OCI-LY7 (cell line): ENCODE results near the gene JAG2. TPM values are rescaled to one million over a fixed set of nuclear protein-coding genes. Genes with fewer than 3 reads are reported as not detected.

Experiments
- BruUV-seq: library from RNA; stranded (reverse); fragments of 400-500 nt; replicated peaks from 2 replicates; lab custom pipeline; 2021; lab: Mats Ljungman, UMichigan
- CTCF ChIA-PET: fragments of 300-600 bp; sonication (Branson Sonifier 250); formaldehyde crosslinking; loops from one replicate; lab custom pipeline; 2022; ENCODE audit warnings: antibody characterized with exemption; ENCODE audit not compliant: unreplicated experiment; lab: Charles Lee
- POLR2A ChIA-PET: fragments of 300-600 bp; sonication (Branson Sonifier 250); formaldehyde crosslinking; loops from one replicate; lab custom pipeline; 2022; ENCODE audit warnings: antibody characterized with exemption; lab: Charles Lee
- DNase-seq: peaks from one replicate; pipeline ENCODE4 v3.0.0-alpha.2; 2015; ENCODE audit warnings: low spot score
- H2AFZ ChIP-seq: fragments of 200-600 bp; sonication (generic), shearing (Covaris generic); 2 replicates; pipeline ENCODE4 v1.6.1; 2014; ENCODE audit warnings: mild to moderate bottlenecking, antibody characterized with exemption, low read length, moderate library complexity
- H3K27ac ChIP-seq: fragments of 200-600 bp; sonication (generic); 2 replicates; pipeline ENCODE4 v1.5.1; 2014; ENCODE audit warnings: mixed run types, low read depth, mild to moderate bottlenecking, moderate library complexity, low read length, inconsistent platforms; ENCODE audit not compliant: poor library complexity, severe bottlenecking
- H3K36me3 ChIP-seq: fragments of 200-600 bp; sonication (generic); 2 replicates; pipeline ENCODE4 v1.6.1; 2014; ENCODE audit warnings: mild to moderate bottlenecking, antibody characterized with exemption, low read length, moderate library complexity, mixed read lengths; ENCODE audit not compliant: insufficient read depth
- H3K4me1 ChIP-seq: fragments of 200-600 bp; sonication (generic); 2 replicates; pipeline ENCODE4 v1.5.1; 2014; ENCODE audit warnings: mild to moderate bottlenecking, low read length; ENCODE audit not compliant: insufficient read depth, poor library complexity, severe bottlenecking
- H3K4me2 ChIP-seq: fragments of 200-600 bp; sonication (generic); 2 replicates; pipeline ENCODE4 v1.6.1; 2014; ENCODE audit warnings: mild to moderate bottlenecking, low read length
- H3K4me3 ChIP-seq: fragments of 200-600 bp; sonication (generic); 2 replicates; pipeline ENCODE4 v1.5.1; 2014; ENCODE audit warnings: mild to moderate bottlenecking, low read depth, low read length; ENCODE audit not compliant: poor library complexity, severe bottlenecking
- H3K79me2 ChIP-seq: fragments of 200-600 bp; sonication (generic); 2 replicates; pipeline ENCODE4 v1.6.1; 2016; ENCODE audit warnings: low read depth, mild to moderate bottlenecking, low read length, moderate library complexity, mixed read lengths; ENCODE audit not compliant: insufficient read depth
- H3K9me2 ChIP-seq: fragments of 200-600 bp; sonication (generic); 2 replicates; pipeline ENCODE4 v1.6.1; 2016; ENCODE audit warnings: mild to moderate bottlenecking, low read length, mixed read lengths; ENCODE audit not compliant: insufficient read depth
- H3K9me3 ChIP-seq: fragments of 200-600 bp; sonication (generic); 2 replicates; pipeline ENCODE4 v1.6.1; 2014; ENCODE audit warnings: mild to moderate bottlenecking, mixed run types, low read length, mixed read lengths
- H4K20me1 ChIP-seq: fragments of 200-600 bp; sonication (generic); 2 replicates; pipeline ENCODE4 v1.6.1; 2014; ENCODE audit warnings: mild to moderate bottlenecking, antibody characterized with exemption, low read length, moderate library complexity, mixed read lengths; ENCODE audit not compliant: insufficient read depth
- CTCF ChIP-seq: fragments of 200-600 bp; sonication (generic); conservative IDR thresholded peaks from 2 replicates; pipeline ENCODE4 v1.5.1; 2014; ENCODE audit warnings: mild to moderate bottlenecking, antibody characterized with exemption, low read length, moderate library complexity, mixed read lengths
- EZH2phosphoT487 ChIP-seq: fragments of 200-600 bp; sonication (generic); IDR thresholded peaks from 2 replicates; pipeline ENCODE4 v1.6.1; 2018; ENCODE audit warnings: low read depth, borderline replicate concordance, mild to moderate bottlenecking, mixed run types, antibody characterized with exemption, low read length, moderate library complexity, mixed read lengths
- intact Hi-C: fragments of 100-400 bp; cut with micrococcal nuclease; formaldehyde crosslinking; loops from one replicate; pipeline ENCODE4 v1.10.0; 2022; ENCODE audit not compliant: unreplicated experiment
- total RNA-seq, 2 experiments: library from RNA; depleted of rRNA in 1 of 2; stranded (reverse); fragments of >200 nt in 1 of 2; shearing (Covaris generic) in 1 of 2; gene quantifications; 2 replicates each; pipeline ENCODE4 v1.2.3, GENCODE V29; 2014 to 2022

The JAG2 gene
- total RNA-seq, 2 experiments from 2014 or later = 5.0 to 6.0 TPM

GRCh38 chr14:105099778-105100177 is 68.8 kb downstream of the JAG2 start:
- Histone ChIP-seq H3K36me3 (no peaks in the 10 kb centered on the region), H3K4me2 (no peak overlapping the region), H3K9me3 (0 out of 2 replicates have a peak, but pooled peaks cover 8% of the 10 kb centered on the region), H4K20me1 (no peaks in the 10 kb centered on the region), H3K79me2 (no peaks in the 10 kb centered on the region), H3K4me1 (no peaks in the 10 kb centered on the region), H3K4me3 (no peak overlapping the region), H3K9me2 (no peaks in the 10 kb centered on the region), H2AFZ (no peak overlapping the region), H3K27ac (no peak overlapping the region)
- intact Hi-C loops = no loop called here
- BruUV-seq = no TSS peak
- CTCF ChIA-PET = no interaction called here
- POLR2A ChIA-PET = no interaction called here
- DNase-seq = no peak
- no peak for TF ChIP-seq EZH2phosphoT487
- no peak for TF ChIP-seq CTCF

DNA sequence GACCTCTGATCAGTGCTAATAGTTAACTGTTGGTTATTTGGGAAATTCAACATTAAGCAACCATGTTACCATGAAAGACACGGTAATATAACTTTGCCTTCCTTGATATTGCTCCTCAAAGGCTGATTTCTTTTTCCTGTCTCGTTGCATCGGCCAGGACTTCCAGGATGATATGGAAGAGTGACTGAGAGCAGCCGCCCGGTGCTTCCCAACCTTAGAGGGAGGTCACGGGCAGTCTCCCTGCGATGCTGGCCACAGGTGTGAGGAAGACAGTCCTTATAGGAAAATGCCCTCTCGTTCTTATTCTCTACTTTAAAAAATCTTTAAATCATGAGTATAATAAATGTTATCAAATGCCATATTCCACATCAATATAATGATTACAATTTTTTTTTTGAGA is 70.3 kb downstream of the JAG2 start:
- ChIA-PET CTCF (no interaction called here), POLR2A (interaction anchor here (0.6 to 1.1 kb wide), 2 partner anchors 19 to 184 kb away, joined by 3 to 4 read pairs; no protein-coding TSS in a partner anchor)

More for the DNA sequence above, 70.3 kb downstream of the JAG2 start:
- no peaks in the 10 kb centered on the region for H3K79me2 ChIP-seq
- no peaks in the 10 kb centered on the region for H3K4me1 ChIP-seq
- H3K4me2 ChIP-seq = no peak overlapping the region
- intact Hi-C loops = no loop called here
- 0 out of 2 replicates have a peak, but pooled peaks cover 8% of the 10 kb centered on the region for H3K9me3 ChIP-seq
- no peak overlapping the region for H3K4me3 ChIP-seq
- no peaks in the 10 kb centered on the region for H4K20me1 ChIP-seq
- DNase-seq = no peak
- BruUV-seq = no TSS peak
- H2AFZ ChIP-seq = no peak overlapping the region
- H3K9me2 ChIP-seq = no peaks in the 10 kb centered on the region
- TF ChIP-seq CTCF (no peak), EZH2phosphoT487 (no peak)
- H3K36me3 ChIP-seq = no peaks in the 10 kb centered on the region
- no peak overlapping the region for H3K27ac ChIP-seq
